GM18870 (cell line): Measurements from ENCODE around the gene RASSF4.

Source experiments
- ATAC-seq: cut with Tn5 transposase; IDR thresholded peaks from one replicate; pipeline ENCODE4 v1.9.1; 2021; ENCODE audit warnings: moderate library complexity; ENCODE audit not compliant: unreplicated experiment

The RASSF4 gene

GRCh38 chr10:44927352-44927751 is 32.2 kb upstream of the RASSF4 start:
- ATAC-seq: no peak

- ATAC-seq: no peak
These were observed 31.1 kb upstream of the RASSF4 start for GRCh38 chr10:44928462-44928861.

GRCh38 chr10:44929356-44930255 is 30.0 kb upstream of the RASSF4 start:
- no peak for ATAC-seq

GRCh38 chr10:44930904-44931620 is 28.5 kb upstream of the RASSF4 start:
- ATAC-seq: no peak

- ATAC-seq: no peak
These were observed 27.7 kb upstream of the RASSF4 start for GRCh38 chr10:44931621-44932516.

GRCh38 chr10:44932517-44933450 is 26.8 kb upstream of the RASSF4 start:
- peak; percentile 88 for ATAC-seq

- no peak for ATAC-seq
These were observed 25.9 kb upstream of the RASSF4 start for GRCh38 chr10:44933451-44934321.

GRCh38 chr10:44934416-44935200 is 25.0 kb upstream of the RASSF4 start:
- ATAC-seq: no peak

GRCh38 chr10:44935201-44935965 is 24.2 kb upstream of the RASSF4 start:
- no peak for ATAC-seq

GRCh38 chr10:44935966-44936295 is 23.7 kb upstream of the RASSF4 start:
- no peak for ATAC-seq

- no peak for ATAC-seq
These were observed 23.2 kb upstream of the RASSF4 start for GRCh38 chr10:44936314-44936975.

- no peak for ATAC-seq
These were observed 22.2 kb upstream of the RASSF4 start for GRCh38 chr10:44937196-44938005.

- no peak for ATAC-seq
These were observed 20.6 kb upstream of the RASSF4 start for GRCh38 chr10:44938956-44939355.

- no peak for ATAC-seq
These were observed 19.8 kb upstream of the RASSF4 start for GRCh38 chr10:44939691-44940401.

GRCh38 chr10:44944354-44944753 is 15.2 kb upstream of the RASSF4 start:
- no peak for ATAC-seq

GRCh38 chr10:44946205-44946604 is 13.4 kb upstream of the RASSF4 start:
- peak; percentile 64 for ATAC-seq
